Measurements from ENCODE around the gene ATXN7L3. TPM values are rescaled to one million over a fixed set of nuclear protein-coding genes. Genes with fewer than 3 reads are reported as not detected.

ATXN7L3 gene
- polyA plus RNA-seq, 2 of the 4 experiments (the other 2 are of a cell fraction): 60.5 to 72.7 TPM

DNA sequence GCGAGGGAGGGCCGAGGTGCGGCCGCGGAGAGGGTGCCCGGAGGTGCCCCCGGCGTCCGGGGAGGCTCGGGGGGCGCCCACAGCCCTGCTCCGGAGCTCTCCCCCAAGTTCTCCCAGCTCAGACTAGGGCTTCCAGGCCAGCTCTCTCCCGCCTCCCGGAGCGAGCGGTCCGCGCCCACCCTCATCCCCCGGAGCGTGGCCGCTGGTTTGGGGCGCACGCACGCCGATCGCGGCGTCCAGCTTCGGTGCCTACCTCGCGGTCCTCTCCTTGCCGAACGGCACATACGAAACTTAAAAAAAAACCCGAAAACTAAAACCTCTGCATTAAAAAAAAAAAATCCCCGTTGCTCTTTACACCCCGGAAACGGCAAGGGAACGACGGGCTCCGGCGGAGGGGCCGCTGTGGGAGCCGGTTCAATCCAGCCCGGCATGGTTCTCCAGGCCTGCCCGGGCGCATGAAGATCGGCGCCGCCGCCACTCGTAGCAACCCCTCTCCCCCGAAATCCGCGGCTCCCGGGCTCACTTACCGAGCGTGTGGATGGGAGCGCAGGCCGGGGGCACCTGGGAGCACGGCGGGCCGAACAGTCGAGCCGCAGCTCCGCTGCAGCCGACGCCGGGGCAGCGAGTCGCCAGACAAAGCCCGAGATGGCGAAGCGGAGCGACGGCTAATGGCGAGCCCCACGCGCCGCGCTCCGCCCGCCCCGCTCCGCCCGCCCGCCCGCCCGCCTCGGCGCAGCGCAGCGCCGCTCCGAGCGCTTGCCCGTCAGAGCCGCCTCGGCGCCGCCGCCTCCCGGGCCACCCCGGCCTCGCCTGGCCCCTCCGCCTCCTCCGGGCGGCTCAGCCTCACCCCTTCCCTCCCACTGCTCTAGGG, 20.8 kb upstream of the ATXN7L3 start (continued):
- TF ChIP-seq, protein P1, sequence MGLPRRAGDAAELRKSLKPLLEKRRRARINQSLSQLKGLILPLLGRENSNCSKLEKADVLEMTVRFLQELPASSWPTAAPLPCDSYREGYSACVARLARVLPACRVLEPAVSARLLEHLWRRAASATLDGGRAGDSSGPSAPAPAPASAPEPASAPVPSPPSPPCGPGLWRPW (IDR thresholded peaks at IDR 0.05): no peak

DNA sequence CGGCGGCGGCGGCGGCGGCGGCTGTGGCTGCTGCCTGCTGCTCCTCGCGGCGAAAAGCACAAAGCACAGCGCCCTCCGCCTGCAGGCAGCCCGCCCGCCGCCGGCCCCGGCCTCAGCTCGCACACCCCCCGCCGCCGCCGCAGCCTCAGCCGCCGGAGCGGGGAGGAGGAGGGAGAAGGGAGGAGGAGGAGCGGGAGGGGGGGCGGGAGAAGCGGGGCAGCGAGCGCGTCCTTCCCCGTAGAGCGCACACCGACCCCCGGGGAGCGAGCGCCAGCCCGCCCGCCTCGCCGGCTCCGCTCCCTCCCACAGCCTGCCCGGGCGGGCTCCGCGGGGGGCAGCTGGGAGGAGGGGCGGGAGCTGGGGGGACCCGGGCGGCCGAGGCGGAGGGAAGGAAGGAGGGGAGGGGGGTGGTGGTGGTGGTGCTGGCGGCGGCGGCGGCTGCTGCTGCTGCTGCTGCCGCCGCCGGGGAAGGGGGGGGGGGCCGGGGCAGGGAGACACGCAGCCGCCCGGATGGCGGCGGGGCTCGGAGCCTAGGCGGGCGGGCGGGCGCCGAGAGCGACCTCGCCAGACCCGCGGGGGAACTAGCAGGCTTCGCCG, 20.0 kb upstream of the ATXN7L3 start, which contains the start of gene UBTF:
Gene UBTF (minus strand): TSS at position 60 of the 597 bp plus-strand sequence. CDS start 1,446 bp downstream, outside the sequence.
- WGBS (ENCODE audit: missing lambda C conversion rate): no CpG with 5 or more reads among the region's 76 CpGs
- POLR2A ChIA-PET: interaction anchor here (0.5 to 1.7 kb wide), 14 partner anchors 10 to 292 kb away, joined by 3 to 7 read pairs (median 4); partner anchors contain the start of genes ATXN7L3, FAM171A2, SLC25A39 and TMUB2
- H3K9me3 ChIP-seq: no peaks in the 10 kb centered on the region
- H3K27ac ChIP-seq: peak within 1 kb of the TSS; percentile 97 to 99
- H3K4me1 ChIP-seq: peaks cover 29% of the 10 kb centered on the region
- DNase-seq (ENCODE audit: low read depth in 1 of 2, low spot score in 1 of 2) (peak in 1 of 2 experiments; percentile 78), ATAC-seq (peak; percentile 3 to 23), FAIRE-seq (no peak)
- H3K4me3 ChIP-seq: peak within 1 kb of the TSS; percentile 89
- CTCF ChIA-PET: interaction anchor here (0.5 to 11.1 kb wide), 13 partner anchors 9 to 372 kb away, joined by 3 to 135 read pairs (median 4); partner anchors contain the start of gene GRN
- H3K4me2 ChIP-seq: peak within 1 kb of the TSS; percentile 86
- TF ChIP-seq POLR2A (IDR thresholded peaks at IDR 0.05; ENCODE audit: low read length) (peak; percentile 24; the same call in 1 of the 2 replicates), ELK1 (IDR thresholded peaks at IDR 0.05; ENCODE audit: low read depth, low read length) (no peak), KDM5A (IDR thresholded peaks at IDR 0.05) (no peak), RARB (CRISPR knock-in tag; IDR thresholded peaks at IDR 0.05) (no peak), NFE2L2 (conservative IDR thresholded peaks at IDR 0.05; ENCODE audit: low read length) (no peak), HOXB5 (CRISPR knock-in tag; IDR thresholded peaks at IDR 0.05) (no peak), MAZ (IDR thresholded peaks at IDR 0.05; ENCODE audit: borderline replicate concordance, low read depth, low read length) (no peak), CEBPB (IDR thresholded peaks at IDR 0.05) (no peak), JUN (IDR thresholded peaks at IDR 0.05) (peak; percentile 44 to 87; a peak in 4 of 5 replicates), SREBF2 (IDR thresholded peaks at IDR 0.05) (no peak), FOSL2 (IDR thresholded peaks at IDR 0.05) (no peak), FOSL2 (CRISPR knock-in tag; IDR thresholded peaks at IDR 0.05) (no peak), HDAC2 (IDR thresholded peaks at IDR 0.05) (no peak)
- TF ChIP-seq, protein P2, sequence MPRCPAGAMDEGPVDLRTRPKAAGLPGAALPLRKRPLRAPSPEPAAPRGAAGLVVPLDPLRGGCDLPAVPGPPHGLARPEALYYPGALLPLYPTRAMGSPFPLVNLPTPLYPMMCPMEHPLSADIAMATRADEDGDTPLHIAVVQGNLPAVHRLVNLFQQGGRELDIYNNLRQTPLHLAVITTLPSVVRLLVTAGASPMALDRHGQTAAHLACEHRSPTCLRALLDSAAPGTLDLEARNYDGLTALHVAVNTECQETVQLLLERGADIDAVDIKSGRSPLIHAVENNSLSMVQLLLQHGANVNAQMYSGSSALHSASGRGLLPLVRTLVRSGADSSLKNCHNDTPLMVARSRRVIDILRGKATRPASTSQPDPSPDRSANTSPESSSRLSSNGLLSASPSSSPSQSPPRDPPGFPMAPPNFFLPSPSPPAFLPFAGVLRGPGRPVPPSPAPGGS (IDR thresholded peaks at IDR 0.05): no peak; the same call in 2 of the 3 replicates

DNA sequence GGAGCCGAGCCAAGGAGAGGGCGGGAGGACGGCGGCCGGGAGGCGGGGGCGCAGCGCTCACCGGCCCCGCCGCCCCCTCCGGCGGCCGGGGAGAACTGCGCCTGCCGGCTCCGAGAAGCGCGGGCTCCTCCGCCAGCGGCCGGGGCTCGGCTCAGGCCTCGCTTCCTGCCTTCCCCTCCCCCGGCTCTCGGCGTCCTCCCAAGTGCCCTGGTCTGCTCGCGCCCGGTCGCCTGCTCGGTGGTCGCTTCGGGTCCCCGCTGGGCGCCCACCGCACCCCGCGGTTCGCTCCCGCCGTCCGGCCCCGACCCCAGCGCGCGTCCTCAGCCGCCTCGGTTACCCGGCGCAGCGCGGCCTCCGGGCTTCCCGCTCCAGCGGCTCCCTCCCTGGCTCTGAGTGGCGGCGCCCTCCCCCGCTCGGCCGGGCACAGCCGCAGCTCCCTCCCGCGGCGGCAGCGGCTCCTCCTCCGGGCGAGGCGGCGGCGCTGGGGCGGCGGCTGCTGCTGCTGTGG, 19.5 kb upstream of the ATXN7L3 start:
- Histone ChIP-seq H3K4me3 (peak overlapping the region; percentile 89), H3K27ac (peak overlapping the region; percentile 97 to 99), H3K4me1 (peaks cover 29% of the 10 kb centered on the region), H3K4me2 (peak overlapping the region; percentile 86), H3K9me3 (no peaks in the 10 kb centered on the region)
- ChIA-PET CTCF (interaction anchor here (0.5 to 11.1 kb wide), 9 partner anchors 10 to 372 kb away, joined by 3 to 135 read pairs (median 4); partner anchors contain the start of gene GRN), POLR2A (interaction anchor here (0.6 to 1.7 kb wide), 7 partner anchors 10 to 140 kb away, joined by 3 to 7 read pairs (median 4); partner anchors contain the start of genes ATXN7L3 and TMUB2)
- ATAC-seq (peak; percentile 6 to 47), FAIRE-seq (no peak), DNase-seq (ENCODE audit: low read depth in 1 of 2, low spot score in 1 of 2) (peak; percentile 74 to 81)
- 2% methylated on average over 17 of the region's 73 CpGs for WGBS (ENCODE audit: missing lambda C conversion rate)
- no peak for TF ChIP-seq EP300 (IDR thresholded peaks at IDR 0.05)
- 0 out of 2 replicates have a peak, but pooled peaks have one; percentile 30 for TF ChIP-seq RFX5 (IDR thresholded peaks at IDR 0.05)
- peak; percentile 58; the same call in 1 of the 2 replicates for TF ChIP-seq TP53 (CRISPR knock-in tag; IDR thresholded peaks at IDR 0.05)
- no peak for TF ChIP-seq FOSL2 (IDR thresholded peaks at IDR 0.05)
- TF ChIP-seq FOSL2 (CRISPR knock-in tag; IDR thresholded peaks at IDR 0.05): no peak
- peak; percentile 38; the same call in 1 of the 2 replicates for TF ChIP-seq PHF8 (IDR thresholded peaks at IDR 0.05; ENCODE audit: borderline replicate concordance, low read depth)
- no peak for TF ChIP-seq HOXB13 (CRISPR knock-in tag; IDR thresholded peaks at IDR 0.05; ENCODE audit: low read depth)
- TF ChIP-seq MAZ (IDR thresholded peaks at IDR 0.05; ENCODE audit: borderline replicate concordance, low read depth, low read length): 0 out of 2 replicates have a peak, but pooled peaks have one; percentile 37
